SK-N-SH (cell line): ENCODE measurements around the gene SMPD3. TPM values are rescaled to one million over a fixed set of nuclear protein-coding genes. Genes with fewer than 3 reads are reported as not detected.

ENCODE experiments used
- CTCF ChIA-PET: fragments of 300-600, 350-600 bp; formaldehyde crosslinking; extraction: SDS; loops from one replicate; lab custom pipeline; 2021; lab: Yijun Ruan, JAX
- POLR2A ChIA-PET: fragments of 350-600 bp; sonication (Branson Sonifier 250); formaldehyde crosslinking; extraction: SDS; loops from one replicate; lab custom pipeline; 2020; ENCODE audit warnings: antibody characterized with exemption, inconsistent platforms; lab: Yijun Ruan, JAX
- DNase-seq: peaks from one replicate; pipeline ENCODE4 v3.0.0; 2012
- H2AFZ ChIP-seq: fragments of 200-600 bp; sonication (generic); 2 replicates; pipeline ENCODE4 v1.8.1; 2016; ENCODE audit warnings: antibody characterized with exemption, mild to moderate bottlenecking, low read depth
- H3F3A ChIP-seq: fragments of 200-600 bp; sonication (generic); replicated peaks from 2 replicates; pipeline ENCODE3; 2016; ENCODE audit warnings: antibody characterized with exemption, mild to moderate bottlenecking; ENCODE audit not compliant: insufficient read depth
- H3K27ac ChIP-seq, 2 experiments: fragments of 200-500 bp in 1 of 2; fragments of 200-600 bp in 1 of 2; sonication (Bioruptor generic) in 1 of 2; sonication (generic), shearing (Covaris generic) in 1 of 2; 2 replicates each; pipeline versions ENCODE4 v1.5.1 to v1.6.1; 2014 to 2016; ENCODE audit warnings: low read depth in 2 of 2, inconsistent platforms in 1 of 2, low read length in 1 of 2, mild to moderate bottlenecking in 1 of 2, mixed read lengths in 1 of 2
- H3K27me3 ChIP-seq: fragments of 200-600 bp; sonication (generic), shearing (Covaris generic); 2 replicates; pipeline ENCODE4 v1.6.1; 2016; ENCODE audit warnings: mixed run types; ENCODE audit not compliant: insufficient read depth
- H3K36me3 ChIP-seq, 2 experiments: fragments of 200-500 bp in 1 of 2; fragments of 200-600 bp in 1 of 2; sonication (Bioruptor generic) in 1 of 2; sonication (generic) in 1 of 2; replicated peaks in 1 of 2; 2 replicates each; pipeline versions ENCODE3 to v1.5.1; 2014 to 2016; ENCODE audit warnings: low read length in 1 of 2, mild to moderate bottlenecking in 1 of 2; ENCODE audit not compliant: insufficient read depth in 2 of 2, control insufficient read depth in 1 of 2
- H3K4me1 ChIP-seq, 2 experiments: fragments of 200-500 bp in 1 of 2; fragments of 200-600 bp in 1 of 2; sonication (Bioruptor generic) in 1 of 2; sonication (generic), shearing (Covaris generic) in 1 of 2; 2 replicates each; pipeline versions ENCODE4 v1.5.1 to v1.6.1; 2014 to 2016; ENCODE audit warnings: low read depth in 1 of 2, low read length in 1 of 2, mixed run types in 1 of 2; ENCODE audit not compliant: insufficient read depth in 2 of 2, control insufficient read depth in 1 of 2
- H3K4me2 ChIP-seq: fragments of 200-600 bp; sonication (generic), shearing (Covaris generic); 2 replicates; pipeline ENCODE4 v1.6.1; 2017; ENCODE audit warnings: mixed run types
- H3K4me3 ChIP-seq, 2 experiments: fragments of 200-500 bp in 1 of 2; fragments of 200-600 bp in 1 of 2; sonication (Bioruptor generic) in 1 of 2; sonication (generic), shearing (Covaris generic) in 1 of 2; 2 replicates each; pipeline versions ENCODE4 v1.5.1 to v1.8.1; 2014 to 2016; ENCODE audit warnings: low read depth in 2 of 2, inconsistent platforms in 1 of 2, low read length in 1 of 2, mild to moderate bottlenecking in 1 of 2, mixed read lengths in 1 of 2, moderate library complexity in 1 of 2
- H3K79me2 ChIP-seq: fragments of 200-600 bp; sonication (generic); 2 replicates; pipeline ENCODE4 v1.8.1; 2017; ENCODE audit warnings: mild to moderate bottlenecking; ENCODE audit not compliant: insufficient read depth
- H3K9ac ChIP-seq: fragments of 200-600 bp; sonication (generic); 2 replicates; pipeline ENCODE4 v1.6.1; 2017; ENCODE audit warnings: mixed run types
- H3K9me2 ChIP-seq: fragments of 200-600 bp; sonication (generic); 2 replicates; pipeline ENCODE4 v1.6.1; 2017; ENCODE audit warnings: mixed run types
- H3K9me3 ChIP-seq: fragments of 200-600 bp; sonication (generic); 2 replicates; pipeline ENCODE4 v1.6.1; 2017; ENCODE audit warnings: mixed run types, mild to moderate bottlenecking, moderate library complexity
- H4K20me1 ChIP-seq: fragments of 200-600 bp; sonication (generic); 2 replicates; pipeline ENCODE4 v1.6.1; 2017; ENCODE audit warnings: mild to moderate bottlenecking, mixed run types; ENCODE audit not compliant: insufficient read depth
- ELF1 ChIP-seq: IDR thresholded peaks from 2 replicates; pipeline ENCODE4 v1.4.0; 2012
- EP300 ChIP-seq, 2 experiments: IDR thresholded peaks; 2 replicates each; pipeline versions ENCODE4 v1.4.0 to v1.6.1; 2012; ENCODE audit warnings: borderline replicate concordance in 1 of 2, low read depth in 1 of 2, low read length in 1 of 2
- FOSL2 ChIP-seq: IDR thresholded peaks from 2 replicates; pipeline ENCODE4 v1.4.0; 2012; ENCODE audit warnings: low read depth, mild to moderate bottlenecking, moderate library complexity, borderline replicate concordance
- GATA2 ChIP-seq: sonication (generic); formaldehyde crosslinking; IDR thresholded peaks from 2 replicates; pipeline ENCODE4 v1.5.0; 2020; ENCODE audit warnings: mild to moderate bottlenecking, missing genetic modification reagents
- MAX ChIP-seq: IDR thresholded peaks from 2 replicates; pipeline ENCODE4 v1.4.0; 2012; ENCODE audit warnings: low read depth
- MEF2A ChIP-seq: IDR thresholded peaks from 2 replicates; pipeline ENCODE4 v1.4.0; 2012; ENCODE audit warnings: low read depth, borderline replicate concordance
- MXI1 ChIP-seq: IDR thresholded peaks from 2 replicates; pipeline ENCODE4 v1.6.1; 2012; ENCODE audit warnings: mild to moderate bottlenecking, low read depth, low read length, improper control_type of control experiment
- PBX3 ChIP-seq: IDR thresholded peaks from 2 replicates; pipeline ENCODE4; 2012
- POLR2AphosphoS5 ChIP-seq: IDR thresholded peaks from 2 replicates; pipeline ENCODE4 v1.6.1; 2012; ENCODE audit warnings: low read depth, low read length
- RCOR1 ChIP-seq: fragments of 150-350 bp; IDR thresholded peaks from 2 replicates; pipeline ENCODE4 v1.6.1; 2017; ENCODE audit warnings: antibody characterized with exemption, low read length
- SMC3 ChIP-seq: IDR thresholded peaks from 2 replicates; pipeline ENCODE4 v1.6.1; 2012; ENCODE audit warnings: low read depth, low read length, improper control_type of control experiment
- WGBS: methylation state at CpG from one replicate; pipeline ENCODE4 v1.1.6; 2017; ENCODE audit warnings: low lambda C conversion rate; 5-methylcytosine and 5-hydroxymethylcytosine counted together
- polyA plus RNA-seq, 3 experiments: library from polyadenylated mRNA; depleted of rRNA; stranded (reverse); fragments of >200 nt; gene quantifications; 2 replicates each; pipeline ENCODE4 v1.2.3, GENCODE V29; 2012

Gene SMPD3
- polyA plus RNA-seq, 1 of the 3 experiments (the other 2 are of a cell fraction) = 0.38 TPM

- POLR2A ChIA-PET = no interaction called here
- TF ChIP-seq MEF2A = no peak
These were observed 43.8 kb upstream of the SMPD3 start for GRCh38 chr16:68492151-68492542.

GRCh38 chr16:68491576-68491950 lies 43.3 kb upstream of the SMPD3 start:
- CTCF ChIA-PET = interaction anchor here (0.8 to 1.3 kb wide), 2 partner anchors 9 to 29 kb away, joined by 3 read pairs; no protein-coding TSS in a partner anchor
- Histone ChIP-seq H3K4me2 (no peak overlapping the region), H4K20me1 (no peaks in the 10 kb centered on the region), H2AFZ (no peak overlapping the region), H3K4me3 (no peak overlapping the region), H3K27me3 (no peaks in the 10 kb centered on the region), H3K36me3 (no peaks in the 10 kb centered on the region), H3F3A (no peaks in the 10 kb centered on the region), H3K9me3 (no peaks in the 10 kb centered on the region), H3K9ac (no peak overlapping the region), H3K4me1 (peaks cover 0 to 1% of the 10 kb centered on the region in 2 experiments; a peak in 1 of 4 replicates), H3K27ac (no peak overlapping the region), H3K9me2 (no peaks in the 10 kb centered on the region), H3K79me2 (no peaks in the 10 kb centered on the region)
- DNase-seq = no peak
- POLR2A ChIA-PET = no interaction called here
- WGBS = 89% methylated on average over 12 of the region's 14 CpGs
- TF ChIP-seq EP300 (IDR thresholded peaks at IDR 0.05; ENCODE audit: borderline replicate concordance in 1 of 2, low read depth in 1 of 2, low read length in 1 of 2) (no peak), PBX3 (no peak), MAX (no peak), ELF1 (no peak), RCOR1 (no peak), MXI1 (no peak), SMC3 (no peak), FOSL2 (no peak), GATA2 (no peak), POLR2AphosphoS5 (no peak)

More at GRCh38 chr16:68492151-68492542, 43.8 kb upstream of the SMPD3 start:
- Histone ChIP-seq H3K9me2 (no peaks in the 10 kb centered on the region), H3K27ac (no peak overlapping the region), H3K9ac (no peak overlapping the region), H3K9me3 (no peaks in the 10 kb centered on the region), H3F3A (no peaks in the 10 kb centered on the region), H3K27me3 (no peaks in the 10 kb centered on the region; the same call in 1 of the 2 replicates), H2AFZ (no peak overlapping the region), H3K36me3 (no peaks in the 10 kb centered on the region), H4K20me1 (no peaks in the 10 kb centered on the region), H3K79me2 (no peaks in the 10 kb centered on the region), H3K4me2 (no peak overlapping the region), H3K4me3 (no peak overlapping the region), H3K4me1 (peaks cover 0 to 7% of the 10 kb centered on the region in 2 experiments; a peak in 1 of 4 replicates)
- WGBS = 64% methylated on average over 11 of the region's 11 CpGs
- no peak for DNase-seq
- CTCF ChIA-PET = interaction anchor here (0.8 to 1.3 kb wide), 3 partner anchors 9 to 37 kb away, joined by 3 read pairs; no protein-coding TSS in a partner anchor
